GM19467 (cell line): ENCODE results near the gene GLS.
"Not testable (repeated sequence)": the region's sequence is repeated elsewhere in the genome, so short reads cannot be mapped to it uniquely, and the experiment has no call there.

Source experiments
- ATAC-seq: cut with Tn5 transposase; IDR thresholded peaks from one replicate; pipeline ENCODE4 v1.9.1; 2021; ENCODE audit warnings: mild to moderate bottlenecking, moderate library complexity; ENCODE audit not compliant: unreplicated experiment

GLS gene

GRCh38 chr2:190987938-190988337, 107.3 kb downstream of the GLS start:
- no peak for ATAC-seq

- no peak for ATAC-seq
Observed at GRCh38 chr2:190988910-190989309, 108.3 kb downstream of the GLS start.

GRCh38 chr2:190990132-190990531, 109.5 kb downstream of the GLS start:
- no peak for ATAC-seq

- no peak for ATAC-seq
Observed at GRCh38 chr2:190993292-190993643, 112.6 kb downstream of the GLS start.

GRCh38 chr2:190994148-190994547, 113.5 kb downstream of the GLS start:
- ATAC-seq: no peak

GRCh38 chr2:190995315-190995714, 114.7 kb downstream of the GLS start:
- ATAC-seq: not testable (repeated sequence)

GRCh38 chr2:190996338-190996946, 115.8 kb downstream of the GLS start:
- no peak for ATAC-seq

- ATAC-seq: no peak
Observed at GRCh38 chr2:190996947-190997346, 116.3 kb downstream of the GLS start.

- ATAC-seq: no peak
Observed at GRCh38 chr2:190997526-190998113, 117.0 kb downstream of the GLS start.

- no peak for ATAC-seq
Observed at GRCh38 chr2:190999058-190999457, 118.4 kb downstream of the GLS start.

GRCh38 chr2:190999949-191000665, 119.5 kb downstream of the GLS start:
- no peak for ATAC-seq

GRCh38 chr2:191001032-191001431, 120.4 kb downstream of the GLS start:
- ATAC-seq: no peak

GRCh38 chr2:191001624-191002023, 121.0 kb downstream of the GLS start:
- ATAC-seq: no peak

GRCh38 chr2:191003405-191004309, 123.0 kb downstream of the GLS start:
- no peak for ATAC-seq

GRCh38 chr2:191006297-191006696, 125.7 kb downstream of the GLS start:
- ATAC-seq: no peak

GRCh38 chr2:191006997-191007783, 126.6 kb downstream of the GLS start:
- no peak for ATAC-seq

- no peak for ATAC-seq
Observed at GRCh38 chr2:191008286-191008685, 127.7 kb downstream of the GLS start.

GRCh38 chr2:191009541-191010374, 129.1 kb downstream of the GLS start:
- no peak for ATAC-seq
